D341Med (cell line): ENCODE measurements around the gene XPO6.

Experiments used
- DNase-seq: peaks from one replicate; pipeline ENCODE4 v3.0.0; 2012; ENCODE audit warnings: low spot score

XPO6 gene

DNA sequence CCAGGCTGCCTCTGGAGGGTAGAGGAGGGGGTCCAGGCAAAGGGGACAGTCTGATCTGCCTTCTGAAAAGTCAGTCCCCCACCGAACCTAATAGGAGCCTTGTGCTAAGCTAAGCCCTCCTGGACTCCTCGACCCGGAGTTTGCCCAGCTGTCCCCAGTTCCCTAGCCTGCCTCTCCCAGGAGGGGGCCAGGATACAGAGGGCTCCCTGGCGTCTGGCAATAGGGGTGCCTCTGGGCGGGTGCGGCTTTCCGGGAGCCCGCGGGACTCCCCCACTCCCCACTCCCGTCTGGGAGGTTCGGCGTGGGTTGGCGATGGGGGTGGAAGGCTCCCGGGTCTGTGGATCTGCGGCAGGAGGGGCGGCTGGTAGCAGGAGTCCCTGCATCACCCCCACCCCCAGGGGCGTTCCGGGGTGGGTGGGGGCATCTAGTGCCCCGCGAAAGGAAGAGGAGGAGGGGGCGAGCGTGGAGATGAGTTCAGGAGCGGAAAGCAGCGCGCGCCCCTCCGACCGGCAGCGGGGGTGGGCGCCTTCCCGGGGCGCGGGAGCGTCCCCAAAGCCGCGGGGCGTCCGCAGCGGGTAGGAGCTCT is 149.4 kb downstream of the XPO6 start:
- no peak for DNase-seq

DNA sequence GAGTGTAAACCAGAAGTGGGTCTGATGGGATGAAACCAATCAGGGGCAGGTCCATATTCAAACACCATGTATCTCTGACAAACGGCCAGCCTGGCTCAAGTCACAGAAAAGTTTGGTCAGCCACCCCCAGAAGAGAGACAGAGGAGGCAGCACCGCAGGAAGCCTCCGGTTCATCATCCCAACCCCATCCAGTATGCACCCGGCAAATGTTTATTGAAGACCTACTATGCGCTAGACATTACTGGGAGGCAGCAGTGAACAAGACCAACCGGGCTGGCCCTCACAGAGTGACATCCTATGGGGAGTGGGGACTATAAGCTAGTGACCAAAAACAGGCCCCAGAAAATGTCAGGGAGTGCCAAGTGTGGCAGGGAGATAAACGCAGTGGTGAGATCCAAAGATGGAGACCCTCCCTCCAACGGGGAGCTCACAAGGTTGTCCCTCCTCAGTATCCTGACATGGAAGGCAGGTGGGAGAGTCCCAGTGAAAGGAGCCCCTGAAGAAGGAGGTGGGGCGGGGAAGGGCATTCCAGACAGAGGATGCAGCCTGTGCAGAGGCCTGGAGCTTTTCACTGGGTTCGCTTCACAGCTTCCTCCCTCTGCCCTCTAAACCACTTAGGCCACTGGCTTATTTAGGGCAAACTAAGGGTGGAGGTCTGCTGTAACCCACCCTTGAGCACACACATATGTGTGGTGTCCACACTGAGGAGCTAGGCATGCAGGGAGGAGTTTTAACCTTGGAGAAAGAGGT is 150.2 kb downstream of the XPO6 start:
- no peak for DNase-seq

DNA sequence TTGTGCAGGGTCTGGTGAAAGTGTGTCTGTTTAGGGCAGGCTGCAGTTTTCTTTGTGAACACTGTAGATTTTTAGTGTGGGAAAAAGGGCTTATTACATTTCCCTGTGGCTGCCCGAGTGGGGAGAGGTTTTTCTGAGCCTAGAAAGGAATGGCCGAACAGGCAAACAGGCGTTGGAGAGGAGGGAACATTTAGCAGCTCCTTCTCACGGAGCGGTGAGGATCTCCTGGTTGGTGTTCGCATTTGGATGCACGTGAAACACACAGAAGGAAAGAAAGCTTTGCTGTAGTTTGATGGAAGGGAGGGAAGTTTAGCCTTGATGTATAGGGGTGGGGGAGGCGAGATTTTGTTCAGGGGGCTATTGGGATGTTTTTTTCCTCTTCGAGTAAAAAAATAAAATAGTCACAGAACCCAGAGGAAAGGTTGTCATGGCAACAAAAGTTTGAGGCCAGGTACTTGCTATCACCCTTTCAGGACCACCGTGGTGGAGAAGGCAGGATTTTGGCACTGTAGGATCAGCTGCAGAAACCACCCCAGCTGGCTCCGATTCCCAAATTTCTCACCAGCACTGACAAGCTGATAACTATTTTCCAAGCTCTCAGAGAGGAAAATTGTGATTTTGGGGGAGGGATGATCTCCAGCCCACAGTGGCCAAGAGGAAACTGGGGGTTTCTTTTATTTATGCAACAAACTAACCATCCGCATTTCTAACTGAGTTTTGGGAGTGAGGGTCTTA is 151.8 kb downstream of the XPO6 start:
- no peak for DNase-seq

DNA sequence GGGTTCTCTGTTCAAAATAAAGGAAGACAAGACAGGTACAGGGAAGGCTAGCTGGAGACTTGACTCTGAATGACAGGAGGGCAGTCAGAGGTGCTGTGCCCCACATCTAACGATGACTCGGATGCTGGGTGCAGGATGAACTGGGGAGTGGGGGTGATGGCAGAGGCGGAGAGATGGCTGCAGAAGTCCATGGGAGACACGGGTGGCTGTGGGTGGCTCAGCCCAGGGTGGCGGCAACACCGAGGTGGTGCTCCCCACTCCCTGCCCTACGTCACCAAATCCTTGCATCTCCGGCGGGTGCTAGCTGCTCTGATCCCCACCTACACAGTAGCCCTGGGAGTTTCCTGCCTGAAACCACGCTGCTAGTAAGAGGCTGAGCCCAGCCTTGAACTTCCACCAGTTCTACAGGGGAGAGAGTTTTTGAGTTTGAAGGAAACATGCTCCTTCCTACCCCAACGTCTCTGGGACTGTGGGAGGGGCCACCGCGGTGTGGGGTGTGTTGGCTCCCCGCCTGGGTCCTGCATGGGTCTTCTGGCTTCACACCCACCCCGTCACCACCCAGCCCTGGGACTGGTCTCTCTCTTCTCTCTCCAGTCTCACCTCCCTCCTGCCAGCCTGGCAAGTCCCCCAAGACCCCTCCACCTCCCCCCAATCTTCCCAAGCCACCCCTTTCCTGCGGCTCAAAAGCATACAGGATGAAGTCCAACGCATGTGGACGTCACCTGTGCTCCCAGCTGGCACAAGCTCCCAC is 152.8 kb downstream of the XPO6 start:
- no peak for DNase-seq

DNA sequence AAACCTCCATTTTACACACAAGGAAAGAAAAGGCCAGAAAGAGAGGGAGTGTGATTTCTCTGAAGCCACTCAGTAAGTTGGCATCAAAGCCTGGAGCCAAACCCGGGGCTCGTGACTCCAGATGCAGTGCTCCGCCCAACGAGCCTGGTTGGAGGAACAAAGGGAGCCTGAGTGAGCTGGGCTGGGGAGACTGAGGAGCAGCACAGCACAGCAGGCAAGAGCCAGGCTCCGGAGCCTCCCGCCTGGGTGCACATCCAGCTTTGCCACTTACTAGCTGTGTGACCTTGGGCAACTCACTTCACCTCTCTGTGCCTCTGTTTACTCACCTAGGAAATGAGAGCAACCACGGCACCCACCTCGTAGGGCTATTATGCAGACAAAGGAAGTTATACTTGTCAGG is 153.8 kb downstream of the XPO6 start:
- no peak for DNase-seq

DNA sequence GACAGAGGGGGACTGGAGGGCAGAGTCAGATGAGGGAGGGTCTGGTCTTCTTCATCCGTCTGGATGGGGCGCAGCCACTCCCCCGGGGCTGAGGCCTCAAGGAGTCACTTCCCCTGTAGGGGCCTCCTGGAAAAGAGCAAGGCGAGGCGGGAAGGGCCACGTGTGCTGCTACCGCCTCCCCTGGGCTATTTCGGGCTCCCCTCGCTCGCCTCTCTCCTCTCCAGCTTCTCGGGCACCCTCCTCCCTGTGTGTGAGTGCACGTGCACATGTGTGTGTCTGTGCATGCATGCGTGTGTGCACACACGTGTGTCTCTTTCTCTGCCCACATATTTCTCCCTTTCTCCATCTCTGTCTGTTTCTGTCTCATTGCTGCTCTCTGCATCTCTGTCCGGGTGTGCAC is 158.3 kb downstream of the XPO6 start:
- no peak for DNase-seq

DNA sequence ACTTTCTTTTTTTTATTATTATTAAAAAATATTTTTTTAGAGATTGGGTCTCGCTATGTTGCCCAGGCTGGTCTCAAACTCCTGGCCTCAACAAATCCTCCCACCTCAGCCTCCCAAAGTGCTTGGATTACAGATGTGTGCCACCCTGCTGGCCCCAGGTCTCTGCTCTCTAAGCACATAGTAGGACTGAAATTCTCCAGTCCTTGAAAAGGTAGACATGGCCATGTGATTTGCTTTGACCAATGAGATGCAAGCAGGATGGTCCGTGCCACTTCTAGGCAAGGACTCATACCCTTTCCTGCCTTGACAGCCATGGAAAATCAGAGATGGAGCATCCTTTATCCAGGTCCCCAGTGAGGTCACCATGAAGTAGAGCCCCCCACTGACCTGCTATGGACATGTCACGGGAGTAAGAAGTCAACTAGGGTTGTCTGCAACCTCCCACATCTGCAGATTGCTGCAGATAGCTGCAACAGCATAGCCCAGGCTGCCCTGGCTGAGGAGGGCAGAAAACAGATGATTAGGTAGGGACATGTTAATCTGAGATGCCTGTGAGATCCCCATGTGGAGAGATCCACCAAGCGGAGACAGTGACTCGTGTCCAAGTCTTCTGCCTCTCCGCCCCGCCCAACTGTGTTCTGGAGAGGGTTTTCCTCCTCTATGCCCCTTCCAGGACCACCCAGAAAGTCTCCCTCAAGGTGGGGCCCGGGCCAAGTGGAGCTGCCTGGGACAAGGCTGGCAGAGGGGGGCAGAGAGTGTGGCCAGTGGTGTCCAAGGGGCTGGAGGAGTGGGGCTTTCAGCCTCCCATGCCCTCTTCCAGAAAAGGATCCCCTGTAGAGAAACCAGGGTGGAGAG is 159.3 kb downstream of the XPO6 start:
- DNase-seq = no peak

DNA sequence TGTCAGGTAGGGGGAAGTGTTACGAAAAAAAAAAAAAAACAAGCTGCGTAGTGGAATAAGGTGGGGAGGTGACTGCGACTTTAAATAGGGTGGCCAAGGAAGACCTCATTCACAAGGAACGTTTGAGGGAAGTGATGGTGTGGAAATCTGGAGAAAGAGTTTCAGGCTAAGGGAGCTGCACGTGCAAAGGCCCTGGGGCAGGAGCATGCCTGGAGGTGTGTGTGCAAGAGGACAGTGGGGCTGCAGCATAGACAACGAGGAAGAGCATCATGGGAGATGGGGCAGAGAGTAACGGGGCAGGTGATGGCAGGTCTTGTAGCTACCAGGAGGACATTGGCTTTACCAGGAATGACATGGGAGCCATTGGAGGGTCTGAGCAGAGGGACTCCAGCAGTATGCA is 160.3 kb downstream of the XPO6 start:
- no peak for DNase-seq
